Hepatocyte (in vitro differentiated cells): ENCODE measurements around the gene PLEKHA8. TPM values are rescaled to one million over a fixed set of nuclear protein-coding genes. Genes with fewer than 3 reads are reported as not detected.

Experiments used
- DNase-seq: peaks from one replicate; pipeline ENCODE4 v3.0.0-alpha.2; 2016; ENCODE audit warnings: low spot score
- H2AFZ ChIP-seq: fragments of 200-600 bp; sonication (generic); 2 replicates; pipeline ENCODE4 v1.6.0; 2016; ENCODE audit warnings: antibody characterized with exemption, mild to moderate bottlenecking
- H3K27ac ChIP-seq: fragments of 200-600 bp; sonication (generic); 2 replicates; pipeline ENCODE4 v1.5.1; 2016; ENCODE audit warnings: mild to moderate bottlenecking
- H3K27me3 ChIP-seq: fragments of 200-600 bp; sonication (generic); 2 replicates; pipeline ENCODE4 v1.6.1; 2016
- H3K36me3 ChIP-seq: fragments of 200-600 bp; sonication (generic); replicated peaks from 2 replicates; pipeline ENCODE4 v1.5.1; 2016; ENCODE audit warnings: low read depth; ENCODE audit not compliant: insufficient read depth
- H3K4me1 ChIP-seq: fragments of 200-600 bp; sonication (generic); 2 replicates; pipeline ENCODE4 v1.5.1; 2016; ENCODE audit warnings: mild to moderate bottlenecking, moderate library complexity; ENCODE audit not compliant: insufficient read depth
- H3K4me2 ChIP-seq: fragments of 200-600 bp; sonication (generic); 2 replicates; pipeline ENCODE4 v1.6.0; 2016
- H3K4me3 ChIP-seq: fragments of 200-600 bp; sonication (generic); 2 replicates; pipeline ENCODE4 v1.5.1; 2016; ENCODE audit warnings: mild to moderate bottlenecking
- H3K79me2 ChIP-seq: fragments of 200-600 bp; sonication (generic); 2 replicates; pipeline ENCODE4 v1.6.0; 2017; ENCODE audit warnings: mild to moderate bottlenecking
- H3K9me2 ChIP-seq: fragments of 200-600 bp; sonication (generic); replicated peaks from 2 replicates; pipeline ENCODE4 v1.6.0; 2017; ENCODE audit warnings: mild to moderate bottlenecking; ENCODE audit not compliant: insufficient read depth
- H3K9me3 ChIP-seq: fragments of 200-600 bp; sonication (generic); 2 replicates; pipeline ENCODE4 v1.5.1; 2016; ENCODE audit warnings: low read depth, mild to moderate bottlenecking
- H4K20me1 ChIP-seq: fragments of 200-600 bp; sonication (generic); 2 replicates; pipeline ENCODE4 v1.6.0; 2016; ENCODE audit warnings: mild to moderate bottlenecking; ENCODE audit not compliant: insufficient read depth, poor library complexity, severe bottlenecking
- EZH2 ChIP-seq: fragments of 200-600 bp; sonication (generic); IDR thresholded peaks from 2 replicates; pipeline ENCODE4 v1.6.1; 2016; ENCODE audit warnings: antibody characterized with exemption, mild to moderate bottlenecking, borderline replicate concordance
- EZH2phosphoT487 ChIP-seq: fragments of 200-600 bp; sonication (generic); IDR thresholded peaks from one replicate; pipeline ENCODE4 v1.6.1; 2018; ENCODE audit warnings: antibody characterized with exemption, mild to moderate bottlenecking, low read depth, moderate library complexity; ENCODE audit not compliant: unreplicated experiment, severe bottlenecking
- WGBS: methylation state at CpG from one replicate; pipeline ENCODE4 v1.1.6; 2016; ENCODE audit warnings: low lambda C conversion rate; ENCODE audit errors: missing lambda C conversion rate; 5-methylcytosine and 5-hydroxymethylcytosine counted together
- polyA plus RNA-seq: library from polyadenylated mRNA; unstranded; fragments of >200 nt; fragmentation: Nextera tagmentation; extraction: Ambion mirVana; gene quantifications from 2 replicates; pipeline ENCODE4 v1.2.1, GENCODE V29; 2016
- total RNA-seq: library from RNA; depleted of rRNA; stranded (reverse); fragments of >200 nt; gene quantifications from 2 replicates; pipeline ENCODE4 v1.2.3, GENCODE V29; 2014
- TF ChIP-seq, protein P1 (sequence below): fragments of 200-600 bp; sonication (generic); IDR thresholded peaks from 2 replicates; pipeline ENCODE4 v1.5.1; 2016; ENCODE audit warnings: antibody characterized with exemption, mild to moderate bottlenecking; ENCODE audit not compliant: poor library complexity

PLEKHA8 gene
- total and polyA plus RNA-seq, 2 experiments from 2014 or later = 8.7 to 17.9 TPM

- Histone ChIP-seq H3K27ac (no peak overlapping the region), H3K9me3 (no peaks in the 10 kb centered on the region), H2AFZ (no peak overlapping the region), H3K79me2 (no peaks in the 10 kb centered on the region), H4K20me1 (no peaks in the 10 kb centered on the region), H3K4me3 (no peak overlapping the region), H3K4me1 (peaks cover 14% of the 10 kb centered on the region), H3K36me3 (no peaks in the 10 kb centered on the region), H3K9me2 (no peaks in the 10 kb centered on the region), H3K27me3 (no peaks in the 10 kb centered on the region), H3K4me2 (no peak overlapping the region)
- DNase-seq = no peak
- TF ChIP-seq EZH2phosphoT487 = no peak
- TF ChIP-seq, protein P1, sequence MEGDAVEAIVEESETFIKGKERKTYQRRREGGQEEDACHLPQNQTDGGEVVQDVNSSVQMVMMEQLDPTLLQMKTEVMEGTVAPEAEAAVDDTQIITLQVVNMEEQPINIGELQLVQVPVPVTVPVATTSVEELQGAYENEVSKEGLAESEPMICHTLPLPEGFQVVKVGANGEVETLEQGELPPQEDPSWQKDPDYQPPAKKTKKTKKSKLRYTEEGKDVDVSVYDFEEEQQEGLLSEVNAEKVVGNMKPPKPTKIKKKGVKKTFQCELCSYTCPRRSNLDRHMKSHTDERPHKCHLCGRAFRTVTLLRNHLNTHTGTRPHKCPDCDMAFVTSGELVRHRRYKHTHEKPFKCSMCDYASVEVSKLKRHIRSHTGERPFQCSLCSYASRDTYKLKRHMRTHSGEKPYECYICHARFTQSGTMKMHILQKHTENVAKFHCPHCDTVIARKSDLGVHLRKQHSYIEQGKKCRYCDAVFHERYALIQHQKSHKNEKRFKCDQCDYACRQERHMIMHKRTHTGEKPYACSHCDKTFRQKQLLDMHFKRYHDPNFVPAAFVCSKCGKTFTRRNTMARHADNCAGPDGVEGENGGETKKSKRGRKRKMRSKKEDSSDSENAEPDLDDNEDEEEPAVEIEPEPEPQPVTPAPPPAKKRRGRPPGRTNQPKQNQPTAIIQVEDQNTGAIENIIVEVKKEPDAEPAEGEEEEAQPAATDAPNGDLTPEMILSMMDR = no peak
- no peak for TF ChIP-seq EZH2
- 76% methylated on average over 5 of the region's 5 CpGs for WGBS
Observed at GRCh38 chr7:30144657-30145306, 116.6 kb downstream of the PLEKHA8 start.

DNA sequence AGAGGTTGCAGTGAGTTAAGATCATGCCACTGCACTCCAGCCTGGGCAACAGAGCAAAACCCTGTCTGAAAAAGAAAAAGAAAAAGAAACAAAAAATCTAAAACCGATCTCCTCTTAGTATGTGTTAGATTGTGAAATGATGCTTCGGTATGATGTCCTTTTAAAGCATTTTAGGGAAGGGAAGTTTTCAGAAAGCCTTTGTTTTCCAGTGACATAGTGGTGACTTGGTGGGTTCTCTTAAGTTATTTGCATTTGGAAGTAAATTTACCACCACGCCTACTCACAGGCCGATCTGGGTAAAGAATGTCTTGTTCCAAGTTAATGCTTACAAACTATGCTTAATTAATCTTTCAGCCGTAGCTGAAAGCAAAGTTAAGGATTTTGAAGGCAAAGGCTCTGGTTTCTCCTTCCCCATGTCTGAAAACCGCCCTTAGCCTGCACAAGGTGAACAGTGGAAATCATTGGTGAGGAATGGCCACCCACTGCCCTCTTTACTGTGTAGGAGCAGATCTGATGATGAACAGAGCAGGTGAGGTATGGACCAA, 117.3 kb downstream of the PLEKHA8 start:
- TF ChIP-seq, protein P1 = no peak
- TF ChIP-seq EZH2 (no peak), EZH2phosphoT487 (no peak)
- Histone ChIP-seq H4K20me1 (no peaks in the 10 kb centered on the region), H3K9me3 (no peaks in the 10 kb centered on the region), H3K4me3 (no peak overlapping the region), H3K79me2 (no peaks in the 10 kb centered on the region), H3K27ac (no peak overlapping the region), H3K9me2 (no peaks in the 10 kb centered on the region), H3K27me3 (no peaks in the 10 kb centered on the region), H2AFZ (no peak overlapping the region), H3K4me2 (no peak overlapping the region), H3K4me1 (peaks cover 14% of the 10 kb centered on the region), H3K36me3 (no peaks in the 10 kb centered on the region)
- WGBS = 88% methylated on average over 6 of the region's 6 CpGs
- no peak for DNase-seq

DNA sequence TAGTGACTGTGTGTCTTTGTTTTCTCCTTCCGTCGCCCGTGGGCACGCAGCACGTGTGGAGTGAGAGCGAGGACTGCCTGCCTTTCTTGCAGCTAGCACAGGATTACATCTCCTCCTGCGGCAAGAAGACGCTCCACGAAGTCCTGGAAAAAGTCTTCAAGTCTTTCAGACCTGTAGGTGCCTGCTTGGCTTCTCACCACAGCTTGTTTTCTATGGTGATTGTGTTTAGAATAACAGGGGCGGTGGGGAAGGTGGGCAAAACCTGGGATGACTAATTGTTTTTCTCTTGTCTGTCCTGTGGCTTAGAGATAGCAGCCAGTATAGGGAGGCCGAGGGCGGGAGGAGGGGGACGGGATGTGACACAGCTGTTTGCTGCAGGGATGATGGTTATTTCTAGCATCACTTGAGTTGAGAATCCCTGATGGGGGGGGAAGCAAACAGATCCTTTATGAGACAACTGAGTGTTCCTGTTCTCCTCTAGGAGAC, 118.0 kb downstream of the PLEKHA8 start:
- H3K27ac ChIP-seq = no peak overlapping the region
- DNase-seq = no peak

GRCh38 chr7:30147223-30147622, 119.0 kb downstream of the PLEKHA8 start:
- Histone ChIP-seq H4K20me1 (no peaks in the 10 kb centered on the region), H3K9me2 (no peaks in the 10 kb centered on the region), H3K79me2 (no peaks in the 10 kb centered on the region), H3K36me3 (no peaks in the 10 kb centered on the region), H3K4me3 (no peak overlapping the region), H3K9me3 (no peaks in the 10 kb centered on the region), H3K4me2 (no peak overlapping the region), H2AFZ (no peak overlapping the region), H3K27ac (no peak overlapping the region), H3K27me3 (no peaks in the 10 kb centered on the region), H3K4me1 (peaks cover 12% of the 10 kb centered on the region)
- WGBS = 71% methylated on average over 4 of the region's 4 CpGs
- no peak for DNase-seq
- TF ChIP-seq, protein P1 = no peak
- no peak for TF ChIP-seq EZH2
- no peak for TF ChIP-seq EZH2phosphoT487

More for the DNA sequence above, 118.0 kb downstream of the PLEKHA8 start:
- H3K9me2 ChIP-seq = no peaks in the 10 kb centered on the region
- H3K4me1 ChIP-seq = peaks cover 14% of the 10 kb centered on the region
- H3K4me2 ChIP-seq = no peak overlapping the region
- no peaks in the 10 kb centered on the region for H3K36me3 ChIP-seq
- no peaks in the 10 kb centered on the region for H3K79me2 ChIP-seq
- WGBS = 83% methylated on average over 13 of the region's 13 CpGs
- H3K4me3 ChIP-seq = no peak overlapping the region
- no peaks in the 10 kb centered on the region for H4K20me1 ChIP-seq
- no peaks in the 10 kb centered on the region for H3K27me3 ChIP-seq
- no peak overlapping the region for H2AFZ ChIP-seq
- no peak for TF ChIP-seq EZH2phosphoT487
- no peaks in the 10 kb centered on the region for H3K9me3 ChIP-seq
